Stimulated activated CD4-positive, alpha-beta T cell treated with anti-CD3 and anti-CD28 coated beads, Interleukin-12 subunit alpha, Interleukin-12 subunit beta, amount 100 ng/mL, for 48 hours (primary cell): Measurements from ENCODE around the gene MRPS27.
A peak's percentile ranks its signal among the peaks of the same experiment; 100 is the strongest.
"Not testable (repeated sequence)": the region's sequence is repeated elsewhere in the genome, so short reads cannot be mapped to it uniquely, and the experiment has no call there.

Experiments used
- DNase-seq, 3 donors: peaks; one replicate each; pipeline ENCODE4 v3.0.0-alpha.2; 2020; ENCODE audit warnings: low read depth in 2 of 3, low spot score in 1 of 3

Gene MRPS27

GRCh38 chr5:72326306-72326649, 6.2 kb upstream of the MRPS27 start:
- DNase-seq: no peak

DNA sequence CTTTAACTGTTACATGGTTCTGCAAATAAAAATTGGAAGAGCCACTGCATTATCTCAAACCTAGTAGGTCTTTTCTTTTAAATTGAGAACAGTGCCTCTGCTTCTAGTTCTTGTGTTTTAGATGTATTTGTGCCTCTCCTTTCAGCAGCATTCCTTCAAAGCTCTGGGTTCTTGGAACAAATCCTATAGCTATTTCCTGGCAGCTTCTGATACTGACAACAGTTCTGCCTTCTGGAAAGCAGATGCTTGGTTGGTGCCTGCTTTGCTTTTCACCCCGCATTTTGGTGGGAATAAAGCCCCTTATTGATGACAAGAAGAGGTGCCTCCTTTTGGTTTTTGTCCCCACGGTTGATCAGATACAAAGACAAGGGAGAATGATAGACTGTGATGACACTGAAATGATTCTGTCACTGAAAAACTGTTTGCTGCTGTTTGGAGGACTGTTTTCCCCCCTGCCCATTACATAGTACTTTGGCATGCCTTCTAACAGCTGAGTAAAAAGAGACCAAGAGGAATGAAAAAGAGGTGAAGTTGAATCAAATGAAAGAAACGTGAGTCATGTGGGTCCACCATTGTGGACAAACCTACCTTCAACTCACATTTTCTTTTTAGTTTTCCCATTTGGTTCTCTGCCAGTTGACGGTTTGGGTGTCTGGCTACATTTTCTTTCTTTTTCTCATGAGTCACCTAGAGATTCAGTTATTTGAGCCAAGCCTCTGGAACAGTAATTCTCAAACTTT, 5.7 kb upstream of the MRPS27 start:
- DNase-seq: no peak

DNA sequence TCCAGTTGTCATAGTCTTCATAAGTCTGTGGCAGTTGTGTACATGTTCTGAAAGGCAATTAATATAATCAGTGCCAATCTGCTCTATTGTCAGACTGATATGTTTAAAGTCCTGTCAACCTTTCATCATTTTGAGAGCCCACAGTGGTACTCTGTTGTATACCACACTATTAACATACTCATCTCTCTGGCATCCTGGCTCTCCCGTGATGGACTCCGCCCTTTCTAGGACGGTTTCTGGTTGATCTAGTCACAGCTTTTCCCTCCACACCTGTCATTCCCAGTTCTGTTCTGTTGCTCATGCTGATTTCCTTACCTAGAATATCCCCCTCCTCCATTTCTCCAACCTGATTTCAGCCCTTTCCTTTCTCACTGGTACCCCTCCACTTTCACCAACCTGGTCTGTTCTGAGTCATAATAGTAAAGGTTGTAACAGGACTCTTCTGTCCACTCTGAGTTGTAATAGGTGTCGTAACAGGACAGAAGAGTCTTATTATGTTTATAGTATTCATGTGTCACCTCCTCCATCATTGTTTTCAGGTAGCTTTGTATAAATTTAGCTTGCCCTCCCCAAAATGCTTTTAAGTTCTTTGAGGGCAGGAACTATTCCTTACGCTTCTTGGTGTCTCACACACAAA, 4.3 kb upstream of the MRPS27 start:
- DNase-seq: no peak

DNA sequence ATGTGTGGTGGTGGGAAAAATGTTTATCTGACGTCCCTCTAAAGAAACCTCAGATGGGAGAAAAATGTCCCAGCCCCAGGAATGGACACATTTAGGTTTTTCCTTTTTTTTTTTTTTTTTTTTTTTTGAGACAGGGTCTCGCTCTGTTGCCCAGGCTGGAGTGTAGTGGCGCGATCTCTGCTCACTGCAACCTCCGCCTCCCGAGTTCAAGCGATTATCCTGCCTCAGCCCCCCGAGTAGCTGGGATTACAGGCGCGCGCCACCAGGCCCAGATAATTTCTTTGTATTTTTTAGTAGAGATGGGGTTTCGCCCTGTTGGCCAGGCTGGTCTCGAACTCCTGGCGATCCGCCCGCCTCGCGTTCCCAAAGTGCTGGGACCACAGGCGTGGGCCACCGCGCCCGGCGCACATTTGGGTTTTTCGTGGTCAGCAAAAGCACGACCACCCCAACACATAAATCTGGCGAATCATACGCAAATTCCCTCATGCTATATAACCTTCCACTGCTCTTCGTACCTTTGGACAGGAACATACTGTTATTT, 535 bp downstream of the MRPS27 start:
- peak in 2 of 3 donors; percentile 14 to 23 for DNase-seq

DNA sequence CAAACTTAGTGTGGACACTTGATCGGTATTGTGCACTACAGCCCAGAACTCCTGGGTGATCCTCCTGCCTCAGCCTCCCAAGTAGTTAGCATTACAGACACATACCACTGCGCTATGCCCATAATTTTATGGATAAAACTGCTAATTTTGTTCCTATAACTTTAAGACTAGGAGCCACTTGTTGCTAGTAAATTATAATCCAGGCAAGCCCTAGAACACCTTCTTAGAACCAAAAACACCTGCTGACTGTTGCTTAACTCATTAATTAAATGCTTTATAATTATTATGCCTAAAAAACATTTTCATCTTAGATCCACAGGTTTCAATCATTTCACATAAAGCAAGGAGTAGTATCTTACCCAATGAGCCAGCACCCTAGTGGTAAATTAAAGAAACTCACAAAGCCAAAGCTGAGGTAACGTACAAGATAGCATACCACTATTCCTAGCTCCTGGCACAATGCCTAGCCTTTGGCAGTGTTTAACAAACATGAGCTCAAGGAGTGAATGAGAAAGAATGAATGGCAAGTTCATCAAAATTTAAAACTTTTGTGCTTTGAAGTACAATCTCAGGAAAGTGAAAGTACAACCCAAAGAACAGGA, 5.4 kb downstream of the MRPS27 start:
- no peak for DNase-seq

DNA sequence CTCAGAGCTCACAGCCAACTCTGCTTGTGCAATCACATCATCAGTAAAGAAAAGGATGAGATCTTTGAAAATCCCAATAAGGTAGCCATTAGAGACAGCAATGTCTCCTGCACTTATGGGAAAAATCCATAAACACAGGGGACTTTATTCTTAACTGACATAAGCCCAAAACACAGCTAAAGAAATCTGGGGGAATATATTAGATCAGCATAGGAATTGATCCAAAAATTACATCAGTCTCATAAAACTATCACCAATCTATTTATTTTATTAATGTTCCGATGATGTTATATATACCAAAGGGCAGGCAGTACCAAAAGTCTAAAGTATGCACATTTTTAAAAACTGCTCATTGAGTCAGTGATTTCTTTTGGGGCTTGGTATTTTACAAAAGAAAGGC, 6.9 kb downstream of the MRPS27 start:
- DNase-seq: no peak

- no peak for DNase-seq
Observed at GRCh38 chr5:72308853-72309191, 11.2 kb downstream of the MRPS27 start.

DNA sequence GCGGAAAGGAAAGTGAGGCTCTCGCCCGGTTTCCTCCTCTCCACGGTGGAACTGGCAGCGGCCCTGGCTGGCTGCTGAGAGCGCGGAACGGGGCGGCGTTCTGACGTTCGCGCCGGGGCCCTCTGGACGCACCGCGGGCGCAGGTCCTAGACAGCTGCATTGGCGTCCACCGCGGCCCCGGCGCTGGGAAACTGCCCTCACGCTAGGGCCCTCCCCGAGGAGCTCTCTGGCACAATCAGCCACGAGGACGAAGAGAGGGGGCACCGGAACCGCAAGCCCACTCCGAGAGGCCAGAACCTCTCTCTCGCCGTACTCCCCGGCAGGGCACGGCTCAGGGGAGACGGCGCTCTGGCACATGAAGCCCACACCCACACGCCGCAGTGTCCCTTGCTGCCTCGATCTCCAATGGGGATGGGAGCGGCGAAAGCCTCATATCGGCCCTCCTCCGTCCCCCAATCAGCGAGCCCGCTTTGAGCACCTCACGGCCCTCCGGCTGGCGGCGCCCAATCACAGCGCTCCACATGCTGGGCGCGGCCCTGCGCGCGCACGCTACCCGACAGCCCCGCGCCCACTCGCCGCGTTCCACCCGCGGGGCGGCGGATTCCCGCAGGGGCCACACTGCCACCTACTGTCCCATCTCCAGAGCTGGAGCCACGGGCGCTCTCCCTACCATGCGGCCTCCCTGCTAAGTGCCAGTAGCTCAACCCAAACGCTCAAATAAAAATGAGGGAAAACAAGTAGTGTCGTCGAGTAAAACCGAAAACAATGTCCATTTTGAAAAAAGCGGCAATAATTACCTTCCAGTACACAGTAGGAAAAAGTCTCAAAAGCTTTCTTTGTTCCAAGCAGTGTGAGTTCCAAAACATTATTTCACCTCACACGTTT, 11.8 kb downstream of the MRPS27 start:
- DNase-seq: peak; percentile 86 to 96 (median 92)

GRCh38 chr5:72307573-72307967, 12.5 kb downstream of the MRPS27 start:
- no peak for DNase-seq

GRCh38 chr5:72305194-72306142, 14.6 kb downstream of the MRPS27 start:
- DNase-seq: no peak

- DNase-seq: no peak
Observed at GRCh38 chr5:72302171-72302570, 17.9 kb downstream of the MRPS27 start.

- no peak for DNase-seq
Observed at GRCh38 chr5:72301557-72301956, 18.5 kb downstream of the MRPS27 start.

- DNase-seq: no peak
Observed at GRCh38 chr5:72300590-72301339, 19.3 kb downstream of the MRPS27 start.

- DNase-seq: no peak
Observed at GRCh38 chr5:72298711-72299110, 21.3 kb downstream of the MRPS27 start.

DNA sequence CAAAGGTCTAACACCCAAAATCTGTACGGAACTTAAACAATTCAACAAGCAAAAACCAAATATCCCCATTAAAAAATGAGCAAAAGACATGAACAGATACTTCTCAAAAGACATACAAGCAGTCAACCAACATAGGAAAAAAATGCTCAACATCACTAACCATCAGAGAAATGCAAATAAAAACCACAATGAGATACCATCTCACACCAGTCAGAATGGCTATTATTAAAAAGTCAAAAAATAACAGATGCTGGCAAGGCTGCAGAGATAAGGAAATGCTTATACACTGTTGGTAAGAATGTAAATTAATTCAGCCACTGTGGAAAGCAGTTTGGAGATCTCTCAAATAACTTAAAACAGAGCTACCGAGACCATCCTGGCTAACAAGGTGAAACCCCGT, 21.9 kb downstream of the MRPS27 start:
- DNase-seq: not testable (repeated sequence)

DNA sequence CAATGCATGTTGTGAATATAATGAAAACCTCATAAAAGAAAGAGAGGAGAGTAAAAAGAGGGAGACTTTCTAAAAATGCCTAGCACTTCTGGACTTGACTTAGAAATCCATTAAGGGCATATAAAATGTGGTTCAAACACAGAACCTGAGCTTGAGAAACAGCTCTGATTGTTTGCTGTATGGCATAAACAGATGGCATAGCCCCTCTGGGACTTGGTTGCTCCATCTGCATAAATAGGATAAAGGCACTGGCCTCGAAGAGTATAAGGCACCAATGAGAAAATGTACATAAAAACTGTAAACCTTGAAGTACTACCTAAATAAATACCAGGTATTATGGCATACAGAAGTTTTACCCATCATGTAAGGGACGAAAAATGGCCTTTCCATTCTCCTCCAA, 23.8 kb downstream of the MRPS27 start:
- DNase-seq: no peak

DNA sequence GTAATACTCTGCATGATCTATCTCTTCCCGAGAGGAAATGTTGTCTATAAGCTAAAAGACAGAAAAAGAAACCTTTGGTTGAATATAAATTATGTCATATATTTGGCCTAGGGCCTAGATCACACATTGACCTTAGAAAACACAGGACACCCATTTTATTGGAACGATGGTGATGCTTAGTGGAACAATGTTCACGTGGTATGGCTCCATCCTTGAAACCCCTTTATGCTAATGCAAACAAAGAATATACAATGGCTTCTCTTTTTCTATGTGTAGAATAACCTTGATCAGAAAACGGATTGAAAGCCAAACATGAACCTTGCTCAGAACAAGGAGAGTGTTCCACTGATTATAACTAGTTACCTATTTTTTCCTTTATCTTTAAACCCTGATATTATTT, 24.5 kb downstream of the MRPS27 start:
- no peak for DNase-seq

GRCh38 chr5:72294473-72294872, 25.6 kb downstream of the MRPS27 start:
- no peak for DNase-seq

- no peak for DNase-seq
Observed at GRCh38 chr5:72293495-72294055, 26.5 kb downstream of the MRPS27 start.
